GM12878 (cell line): ENCODE data around the gene POU2AF2. TPM values are rescaled to one million over a fixed set of nuclear protein-coding genes. Genes with fewer than 3 reads are reported as not detected.

Source experiments
- ATAC-seq: fragments of 200-7000 bp; cut with Tn5 transposase; 3 replicates; pipeline ENCODE4 v1.9.1; 2020; ENCODE audit warnings: mild to moderate bottlenecking, moderate library complexity
- BruUV-seq: library from RNA; stranded (reverse); fragments of 400-500 nt; replicated peaks from 2 replicates; lab custom pipeline; 2021; lab: Mats Ljungman, UMichigan
- CTCF ChIA-PET: fragments of 300-600 bp; sonication (Branson Sonifier 250); formaldehyde crosslinking; extraction: SDS; loops from one replicate; lab custom pipeline; 2021; ENCODE audit warnings: inconsistent platforms; lab: Yijun Ruan, JAX
- POLR2A ChIA-PET: fragments of 350-600 bp; formaldehyde crosslinking; extraction: SDS; loops from one replicate; lab custom pipeline; 2021; ENCODE audit warnings: inconsistent platforms; lab: Charles Lee
- RAD21 ChIA-PET: fragments of 300-600 bp; sonication (Branson Sonifier 250); formaldehyde crosslinking; loops from one replicate; lab custom pipeline; 2023; ENCODE audit warnings: antibody characterized with exemption; ENCODE audit not compliant: unreplicated experiment; lab: Charles Lee
- SMC1A ChIA-PET: fragments of 300-600 bp; sonication (Branson Sonifier 250); formaldehyde crosslinking; loops from one replicate; lab custom pipeline; 2023; ENCODE audit not compliant: unreplicated experiment, uncharacterized antibody; lab: Charles Lee
- DNase-seq: peaks from one replicate; pipeline ENCODE4 v3.0.0-alpha.2; 2011; ENCODE audit warnings: low read depth, low spot score
- FAIRE-seq: peaks from 3 replicates; lab custom pipeline; 2011; peaks lifted over from hg19 to GRCh38; lab: Jason Lieb, UNC
- H2AFZ ChIP-seq: 2 replicates; pipeline ENCODE4 v1.6.0; 2011; ENCODE audit warnings: low read depth, low read length, control low read depth; ENCODE audit not compliant: control insufficient read depth
- H3K27ac ChIP-seq: 2 replicates; pipeline ENCODE4 v1.5.1; 2011; ENCODE audit warnings: control low read depth; ENCODE audit not compliant: control insufficient read depth, insufficient read depth
- H3K27me3 ChIP-seq, 2 experiments: replicated peaks in 1 of 2; 2 replicates each; pipeline versions ENCODE4 v1.6.0 to v1.6.1; 2011; ENCODE audit warnings: low read length in 1 of 2; ENCODE audit not compliant: control insufficient read depth in 2 of 2, insufficient read depth in 2 of 2
- H3K36me3 ChIP-seq, 2 experiments: 2 replicates each; pipeline ENCODE4 v1.5.1; 2011; ENCODE audit warnings: low read length in 1 of 2; ENCODE audit not compliant: control insufficient read depth in 2 of 2, insufficient read depth in 2 of 2
- H3K4me1 ChIP-seq: 2 replicates; pipeline ENCODE4 v1.6.1; 2011; ENCODE audit warnings: mild to moderate bottlenecking, low read length, moderate library complexity, mixed read lengths; ENCODE audit not compliant: control insufficient read depth, insufficient read depth
- H3K4me2 ChIP-seq: 2 replicates; pipeline ENCODE4 v1.6.0; 2011; ENCODE audit warnings: control low read depth; ENCODE audit not compliant: control insufficient read depth, insufficient read depth
- H3K4me3 ChIP-seq: fragments of 200-600 bp; sonication (generic); 2 replicates; pipeline ENCODE4 v1.5.1; 2016
- H3K79me2 ChIP-seq: 2 replicates; pipeline ENCODE4 v1.6.0; 2011; ENCODE audit warnings: low read length; ENCODE audit not compliant: control insufficient read depth, insufficient read depth
- H3K9ac ChIP-seq: 2 replicates; pipeline ENCODE4 v1.8.0; 2011; ENCODE audit warnings: low read length, control low read depth, mixed read lengths; ENCODE audit not compliant: control insufficient read depth, insufficient read depth
- H3K9me3 ChIP-seq: replicated peaks from 3 replicates; pipeline ENCODE4 v1.5.1; 2011; ENCODE audit warnings: mild to moderate bottlenecking, low read length; ENCODE audit not compliant: control insufficient read depth, insufficient read depth
- H4K20me1 ChIP-seq: 2 replicates; pipeline ENCODE4 v1.6.0; 2011; ENCODE audit not compliant: control insufficient read depth, insufficient read depth
- FOXM1 ChIP-seq: IDR thresholded peaks from 2 replicates; pipeline ENCODE4 v1.6.1; 2012; ENCODE audit warnings: low read depth, mild to moderate bottlenecking, inconsistent platforms, low read length, moderate library complexity
- KAT2A ChIP-seq: conservative IDR thresholded peaks from 2 replicates; pipeline ENCODE4 v1.6.1; 2011; ENCODE audit warnings: low read depth, low read length; ENCODE audit not compliant: control insufficient read depth
- POLR2A ChIP-seq: IDR thresholded peaks from 2 replicates; pipeline ENCODE4 v1.6.1; 2011; ENCODE audit warnings: low read depth, mild to moderate bottlenecking, low read length
- RAD21 ChIP-seq: IDR thresholded peaks from 2 replicates; pipeline ENCODE4 v1.6.1; 2011; ENCODE audit warnings: mild to moderate bottlenecking, low read depth, low read length, moderate library complexity; ENCODE audit not compliant: insufficient read depth
- SIX5 ChIP-seq: IDR thresholded peaks from 2 replicates; pipeline ENCODE4 v1.6.1; 2011; ENCODE audit warnings: mild to moderate bottlenecking, low read depth, low read length, moderate library complexity; ENCODE audit not compliant: severe bottlenecking
- SUPT20H ChIP-seq: IDR thresholded peaks from 2 replicates; pipeline ENCODE4 v1.6.1; 2011; ENCODE audit warnings: low read depth, mild to moderate bottlenecking, low read length, moderate library complexity, borderline replicate concordance; ENCODE audit not compliant: control insufficient read depth
- TCF12 ChIP-seq: IDR thresholded peaks from 2 replicates; pipeline ENCODE4 v1.6.1; 2011; ENCODE audit warnings: low read depth, mild to moderate bottlenecking, low read length
- TCF3 ChIP-seq: IDR thresholded peaks from 2 replicates; pipeline ENCODE4 v1.6.1; 2012; ENCODE audit warnings: low read depth, mild to moderate bottlenecking, low read length, borderline replicate concordance; ENCODE audit not compliant: insufficient read depth
- USF1 ChIP-seq: IDR thresholded peaks from 2 replicates; pipeline ENCODE4 v1.6.1; 2011; ENCODE audit warnings: borderline replicate concordance, low read depth, mild to moderate bottlenecking, moderate library complexity, mixed read lengths, low read length; ENCODE audit not compliant: insufficient read depth; ENCODE audit errors: extremely low read length
- YY1 ChIP-seq: IDR thresholded peaks from 2 replicates; pipeline ENCODE4 v1.6.1; 2011; ENCODE audit warnings: low read depth, mild to moderate bottlenecking, low read length
- ZNF384 ChIP-seq: IDR thresholded peaks from 2 replicates; pipeline ENCODE4 v1.6.1; 2012; ENCODE audit warnings: low read depth, mild to moderate bottlenecking, low read length, improper control_type of control experiment, borderline replicate concordance
- WGBS: methylation state at CpG from one replicate; pipeline ENCODE4 v1.1.6; 2016; ENCODE audit warnings: low lambda C conversion rate; ENCODE audit not compliant: insufficient replicate concordance, insufficient coverage; ENCODE audit errors: missing lambda C conversion rate; 5-methylcytosine and 5-hydroxymethylcytosine counted together
- in situ Hi-C: fragments of 300-500 bp; cut with MboI; formaldehyde crosslinking; loops from 9 replicates; pipeline ENCODE4 v1.14.3; 2018; ENCODE audit warnings: mixed read lengths
- intact Hi-C: fragments of 100-400 bp; cut with micrococcal nuclease; formaldehyde crosslinking; loops from one replicate; pipeline ENCODE4 v1.14.2; 2022; ENCODE audit not compliant: unreplicated experiment
- polyA plus RNA-seq, 11 experiments: library from polyadenylated mRNA; depleted of rRNA in 4 of 11; unstranded in 6 of 11; stranded (reverse) in 5 of 11; fragments of >200 nt; fragmentation: Nextera tagmentation in 4 of 11; fragmentation: Illumina TruSeq in 1 of 11; extraction: Ambion mirVana in 4 of 11; extraction: Trizol in 1 of 11; gene quantifications; 1 replicate in 1 of 11; 2 replicates in 10 of 11; pipeline versions ENCODE4 v1.2.1 to v1.2.3, GENCODE V29; 2011 to 2016; ENCODE audit warnings: inconsistent platforms in 2 of 11, missing spikeins in 2 of 11, low read depth in 1 of 11
- total RNA-seq, 4 experiments: library from RNA; depleted of rRNA in 3 of 4; stranded (reverse); fragments of >200 nt in 3 of 4; fragmentation: Illumina TruSeq in 1 of 4; extraction: Trizol in 1 of 4; gene quantifications; 2 replicates each; pipeline versions ENCODE4 v1.2.1 to v1.2.3, GENCODE V29; 2013 to 2021
- TF ChIP-seq, protein P1 (sequence below): fragments of 450-650 bp; IDR thresholded peaks from 2 replicates; pipeline ENCODE4 v1.6.1; 2017; ENCODE audit warnings: borderline replicate concordance

The POU2AF2 gene
- total and polyA plus RNA-seq, 10 of the 15 experiments (the other 5 are each of a cell fraction or from before 2014, with no cell fraction given), result not detected

DNA sequence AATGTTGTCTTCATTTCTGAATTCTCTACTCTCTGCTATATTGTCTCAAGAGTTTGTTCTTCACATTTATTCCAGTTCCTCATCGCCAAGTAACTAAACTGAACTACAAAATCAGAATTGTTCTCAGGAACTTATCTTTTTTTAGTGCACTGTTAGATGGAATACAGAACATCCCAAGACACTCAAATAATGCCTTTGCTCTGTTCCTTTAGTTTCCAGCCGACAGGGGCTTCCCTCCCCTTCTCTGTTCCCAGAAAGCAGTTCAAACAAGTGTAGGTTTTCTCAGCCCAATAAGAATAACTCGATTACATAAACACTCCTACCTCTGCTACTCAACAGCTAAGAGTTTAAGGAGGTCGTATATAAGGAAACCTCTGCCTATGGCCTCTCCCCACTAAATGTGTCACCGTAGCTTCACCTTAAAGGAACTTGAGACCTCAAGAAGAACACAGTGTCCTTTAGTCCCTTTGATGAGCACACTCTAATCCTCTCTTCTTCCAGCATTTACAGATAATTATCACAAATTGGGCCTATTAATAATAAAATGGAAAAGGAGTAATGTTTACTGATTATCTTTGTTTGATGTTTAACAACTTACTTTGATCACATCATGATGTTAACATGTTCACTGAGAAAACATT is 59.8 kb downstream of the POU2AF2 start:
- ChIA-PET SMC1A (interaction anchor here (0.8 to 0.9 kb wide), 2 partner anchors 22 to 529 kb away, joined by 3 read pairs; no protein-coding TSS in a partner anchor), POLR2A (no interaction called here), CTCF (interaction anchor here (1.2 to 1.5 kb wide), 2 partner anchors 19 to 118 kb away, joined by 4 to 5 read pairs; no protein-coding TSS in a partner anchor), RAD21 (no interaction called here)
- H3K4me2 ChIP-seq, result no peak overlapping the region
- TF ChIP-seq TCF3 (no peak), SIX5 (no peak), FOXM1 (no peak), KAT2A (no peak), POLR2A (no peak)
- no peaks in the 10 kb centered on the region for H3K4me1 ChIP-seq
- H4K20me1 ChIP-seq, result no peaks in the 10 kb centered on the region
- H2AFZ ChIP-seq, result no peak overlapping the region
- BruUV-seq, result no TSS peak
- no peaks in the 10 kb centered on the region for H3K9me3 ChIP-seq
- ATAC-seq (no peak), FAIRE-seq (peak; percentile 13), DNase-seq (no peak)
- intact Hi-C loops, result no loop called here
- no peaks in the 10 kb centered on the region for H3K36me3 ChIP-seq
- no peak overlapping the region for H3K4me3 ChIP-seq
- H3K79me2 ChIP-seq, result no peaks in the 10 kb centered on the region
- H3K9ac ChIP-seq, result no peak overlapping the region
- peaks cover 0 to 2% of the 10 kb centered on the region in 2 experiments; a peak in 2 of 4 replicates for H3K27me3 ChIP-seq
- 57% methylated on average over 5 of the region's 5 CpGs for WGBS
- in situ Hi-C loops, result no loop called here
- H3K27ac ChIP-seq, result no peak overlapping the region

GRCh38 chr11:111305876-111306275 is 60.4 kb downstream of the POU2AF2 start:
- H4K20me1 ChIP-seq, result no peaks in the 10 kb centered on the region

More at GRCh38 chr11:111305876-111306275, 60.4 kb downstream of the POU2AF2 start:
- no peaks in the 10 kb centered on the region for H3K36me3 ChIP-seq
- no peaks in the 10 kb centered on the region for H3K9me3 ChIP-seq
- no peaks in the 10 kb centered on the region for H3K79me2 ChIP-seq
- intact Hi-C loops, result no loop called here
- H3K4me2 ChIP-seq, result no peak overlapping the region
- H3K4me3 ChIP-seq, result no peak overlapping the region
- H2AFZ ChIP-seq, result no peak overlapping the region
- no peak overlapping the region for H3K9ac ChIP-seq
- TF ChIP-seq SUPT20H (no peak), RAD21 (0 out of 2 replicates have a peak, but pooled peaks have one; percentile 7), TCF12 (no peak), USF1 (no peak), ZNF384 (no peak), YY1 (no peak)
- TF ChIP-seq, protein P1, sequence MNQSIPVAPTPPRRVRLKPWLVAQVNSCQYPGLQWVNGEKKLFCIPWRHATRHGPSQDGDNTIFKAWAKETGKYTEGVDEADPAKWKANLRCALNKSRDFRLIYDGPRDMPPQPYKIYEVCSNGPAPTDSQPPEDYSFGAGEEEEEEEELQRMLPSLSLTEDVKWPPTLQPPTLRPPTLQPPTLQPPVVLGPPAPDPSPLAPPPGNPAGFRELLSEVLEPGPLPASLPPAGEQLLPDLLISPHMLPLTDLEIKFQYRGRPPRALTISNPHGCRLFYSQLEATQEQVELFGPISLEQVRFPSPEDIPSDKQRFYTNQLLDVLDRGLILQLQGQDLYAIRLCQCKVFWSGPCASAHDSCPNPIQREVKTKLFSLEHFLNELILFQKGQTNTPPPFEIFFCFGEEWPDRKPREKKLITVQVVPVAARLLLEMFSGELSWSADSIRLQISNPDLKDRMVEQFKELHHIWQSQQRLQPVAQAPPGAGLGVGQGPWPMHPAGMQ, result no peak
- no peaks in the 10 kb centered on the region; a peak in 1 of 4 replicates for H3K27me3 ChIP-seq
- in situ Hi-C loops, result no loop called here
- SMC1A ChIA-PET, result interaction anchor here (0.8 to 0.9 kb wide), 2 partner anchors 22 to 529 kb away, joined by 3 read pairs; no protein-coding TSS in a partner anchor
- POLR2A ChIA-PET, result no interaction called here
- FAIRE-seq (no peak), DNase-seq (no peak), ATAC-seq (peak; percentile 46; the same call in 2 of the 3 replicates)
- H3K4me1 ChIP-seq, result no peaks in the 10 kb centered on the region
- RAD21 ChIA-PET, result no interaction called here
- BruUV-seq, result no TSS peak
- no peak overlapping the region for H3K27ac ChIP-seq
- CTCF ChIA-PET, result interaction anchor here (1.2 to 1.5 kb wide), 2 partner anchors 19 to 118 kb away, joined by 4 to 5 read pairs; no protein-coding TSS in a partner anchor
- WGBS, result 34% methylated on average over 4 of the region's 4 CpGs
